Panc1 (cell line): ENCODE data around the gene COL23A1. TPM values are rescaled to one million over a fixed set of nuclear protein-coding genes. Genes with fewer than 3 reads are reported as not detected.

ENCODE experiments used
- ATAC-seq: fragments of 200-7000 bp; cut with Tn5 transposase; 2 replicates; pipeline ENCODE4 v1.9.1; 2020; ENCODE audit warnings: mild to moderate bottlenecking, moderate library complexity
- BruUV-seq: library from RNA; stranded (reverse); fragments of 400-500 nt; replicated peaks from 2 replicates; lab custom pipeline; 2021; lab: Mats Ljungman, UMichigan
- CTCF ChIA-PET: fragments of 300-600 bp; sonication (Branson Sonifier 250); formaldehyde crosslinking; loops from one replicate; lab custom pipeline; 2022; ENCODE audit warnings: antibody characterized with exemption; lab: Charles Lee
- POLR2A ChIA-PET: fragments of 300-600 bp; sonication (Branson Sonifier 250); formaldehyde crosslinking; loops from one replicate; lab custom pipeline; 2022; ENCODE audit warnings: antibody characterized with exemption; lab: Charles Lee
- DNase-seq: peaks from one replicate; pipeline ENCODE4 v3.0.0-alpha.2; 2010; ENCODE audit warnings: low read depth, low spot score
- H3K27ac ChIP-seq: 2 replicates; pipeline ENCODE4 v1.5.1; 2011; ENCODE audit warnings: mild to moderate bottlenecking, low read length, inconsistent platforms
- H3K27me3 ChIP-seq: fragments of 200-500 bp; sonication (Bioruptor generic); 2 replicates; pipeline ENCODE4 v1.6.0; 2014; ENCODE audit warnings: low read length, inconsistent platforms; ENCODE audit not compliant: control insufficient read depth, insufficient read depth
- H3K36me3 ChIP-seq: fragments of 200-500 bp; sonication (Bioruptor generic); 2 replicates; pipeline ENCODE4 v1.5.1; 2014; ENCODE audit warnings: inconsistent platforms, mild to moderate bottlenecking, low read length, moderate library complexity; ENCODE audit not compliant: control insufficient read depth, insufficient read depth
- H3K4me1 ChIP-seq: 2 replicates; pipeline ENCODE4 v1.5.1; 2011; ENCODE audit warnings: inconsistent platforms, mild to moderate bottlenecking, low read length, moderate library complexity; ENCODE audit not compliant: control insufficient read depth, insufficient read depth
- H3K4me3 ChIP-seq, 2 experiments: 2 replicates each; pipeline ENCODE4 v1.5.1; 2011 to 2012; ENCODE audit warnings: low read depth in 2 of 2, low read length in 2 of 2, mild to moderate bottlenecking in 2 of 2, inconsistent platforms in 1 of 2, moderate library complexity in 1 of 2
- H3K9me3 ChIP-seq: fragments of 200-500 bp; sonication (Bioruptor generic); 2 replicates; pipeline ENCODE4 v1.5.1; 2014; ENCODE audit warnings: low read depth, mild to moderate bottlenecking, inconsistent platforms, low read length, moderate library complexity; ENCODE audit not compliant: control insufficient read depth, insufficient read depth
- CTCF ChIP-seq: fragments of 450-650 bp; IDR thresholded peaks from 2 replicates; pipeline ENCODE4 v1.5.1; 2017; ENCODE audit warnings: mild to moderate bottlenecking
- POLR2AphosphoS5 ChIP-seq: IDR thresholded peaks from 2 replicates; pipeline ENCODE4 v1.6.1; 2012; ENCODE audit warnings: mild to moderate bottlenecking, low read depth, low read length, moderate library complexity
- REST ChIP-seq, 2 experiments: IDR thresholded peaks; 2 replicates each; pipeline ENCODE4 v1.6.1; 2011 to 2012; ENCODE audit warnings: low read depth in 2 of 2, control low read depth in 1 of 2, low read length in 1 of 2, mild to moderate bottlenecking in 1 of 2, moderate library complexity in 1 of 2; ENCODE audit not compliant: insufficient read depth in 1 of 2
- SIN3A ChIP-seq: IDR thresholded peaks from 2 replicates; pipeline ENCODE4 v1.6.1; 2012; ENCODE audit warnings: low read depth, mild to moderate bottlenecking, low read length, moderate library complexity, borderline replicate concordance; ENCODE audit not compliant: insufficient read depth
- TCF7L2 ChIP-seq: IDR thresholded peaks from 2 replicates; pipeline ENCODE4 v1.6.1; 2011; ENCODE audit warnings: mild to moderate bottlenecking, low read depth, low read length, inconsistent platforms
- in situ Hi-C: cut with HindIII; loops from 2 replicates; pipeline ENCODE4 v1.10.0; 2016; ENCODE audit warnings: low sequenced_read_pairs, low pct_unique_long_range_greater_than_20kb
- intact Hi-C: fragments of 100-400 bp; cut with micrococcal nuclease; formaldehyde crosslinking; loops from one replicate; pipeline ENCODE4 v1.10.0; 2022; ENCODE audit not compliant: unreplicated experiment
- total RNA-seq: library from RNA; stranded (reverse); gene quantifications from one replicate; pipeline ENCODE4 v1.2.1, GENCODE V29; 2021; ENCODE audit not compliant: unreplicated experiment

Gene COL23A1
- total RNA-seq, 1 experiment from 2014 or later = 0.05 TPM

GRCh38 chr5:178237431-178238312 lies 352.5 kb downstream of the COL23A1 start:
- peaks cover 10% of the 10 kb centered on the region for H3K4me1 ChIP-seq
- no TSS peak for BruUV-seq
- no peak overlapping the region for H3K27ac ChIP-seq
- H3K27me3 ChIP-seq = no peaks in the 10 kb centered on the region
- ChIA-PET POLR2A (no interaction called here), CTCF (interaction anchor here (0.6 kb wide), 1 partner anchor 299 kb away, joined by 11 read pairs; no protein-coding TSS in a partner anchor)
- no peaks in the 10 kb centered on the region for H3K9me3 ChIP-seq
- DNase-seq (no peak), ATAC-seq (no peak)
- TF ChIP-seq POLR2AphosphoS5 (no peak), TCF7L2 (no peak), CTCF (no peak), SIN3A (no peak), REST (IDR thresholded peaks at IDR 0.05; ENCODE audit: insufficient read depth in 1 of 2, low read depth in 2 of 2, low read length in 1 of 2) (no peak)
- no peak overlapping the region for H3K4me3 ChIP-seq
- in situ Hi-C loops (no loop called here), intact Hi-C loops (no loop called here)
- H3K36me3 ChIP-seq = no peaks in the 10 kb centered on the region

- Histone ChIP-seq H3K4me3 (no peak overlapping the region), H3K9me3 (no peaks in the 10 kb centered on the region), H3K4me1 (peaks cover 10% of the 10 kb centered on the region), H3K36me3 (no peaks in the 10 kb centered on the region), H3K27ac (no peak overlapping the region), H3K27me3 (no peaks in the 10 kb centered on the region)
- TF ChIP-seq REST (IDR thresholded peaks at IDR 0.05; ENCODE audit: insufficient read depth in 1 of 2, low read depth in 2 of 2, low read length in 1 of 2) = no peak
- TF ChIP-seq CTCF = no peak
- TF ChIP-seq POLR2AphosphoS5 = no peak
- TF ChIP-seq SIN3A = no peak
- no peak for TF ChIP-seq TCF7L2
- ChIA-PET CTCF (no interaction called here), POLR2A (no interaction called here)
- DNase-seq = no peak
- in situ Hi-C loops = no loop called here
- intact Hi-C loops = no loop called here
- no peak for ATAC-seq
- BruUV-seq = no TSS peak
These were observed 353.5 kb downstream of the COL23A1 start for GRCh38 chr5:178236679-178237078.
